Heart left ventricle (tissue), 13 donors: ENCODE data around the gene OLIG3.

Experiments used
- POLR2A ChIP-seq, 2 donors: fragments of 450-650 bp; IDR thresholded peaks; one replicate each; pipeline ENCODE4 v1.6.1; 2017; ENCODE audit warnings: antibody characterized with exemption in 2 of 2, mild to moderate bottlenecking in 2 of 2, moderate library complexity in 2 of 2
- TF ChIP-seq, protein P1 (sequence below), 12 donors: fragments of 200-600 bp; sonication (generic) in 4 of 12; IDR thresholded peaks; one replicate each; pipeline versions ENCODE4 v1.5.0 to v1.8.0; 2018 to 2022; ENCODE audit warnings: antibody characterized with exemption in 12 of 12, mild to moderate bottlenecking in 5 of 12
- donor health status: ischemic (EF 13 %, LVEDD 7.1; RV severe dilation, severe dysfunction).
- donor health status: DM: no; HTN: yes; CAD: no.
- donor health status: DM: no; HTN: no; CAD: no.
- donor health status: ischemic (EF 25% LVEDD 6.9; RV normal size, moderate dysfunction).
- donor health status: ischemic (EF 25% LVEDD 5.7; RV mildly dilated, moderate dysfunction).
- donor health status: ischemic (EF 35%, LVEDD 5.7; RV mildly dilated, moderate dysfunction).
- donor health status: nonischemic (EF 11% LVEDD 7.7; RV severe dilation, severe dysfunction).
- donor health status: DM: yes; HTN: yes; CAD: no.
- donor health status: PGD.
- donor health status: ischemic (EF 29% LVEDD 5.4; RV normal size, mild dysfunction).
- donor health status: nonischemic (EF 23%, LVEDD 6.1; RV moderate dilation, normal function).

DNA sequence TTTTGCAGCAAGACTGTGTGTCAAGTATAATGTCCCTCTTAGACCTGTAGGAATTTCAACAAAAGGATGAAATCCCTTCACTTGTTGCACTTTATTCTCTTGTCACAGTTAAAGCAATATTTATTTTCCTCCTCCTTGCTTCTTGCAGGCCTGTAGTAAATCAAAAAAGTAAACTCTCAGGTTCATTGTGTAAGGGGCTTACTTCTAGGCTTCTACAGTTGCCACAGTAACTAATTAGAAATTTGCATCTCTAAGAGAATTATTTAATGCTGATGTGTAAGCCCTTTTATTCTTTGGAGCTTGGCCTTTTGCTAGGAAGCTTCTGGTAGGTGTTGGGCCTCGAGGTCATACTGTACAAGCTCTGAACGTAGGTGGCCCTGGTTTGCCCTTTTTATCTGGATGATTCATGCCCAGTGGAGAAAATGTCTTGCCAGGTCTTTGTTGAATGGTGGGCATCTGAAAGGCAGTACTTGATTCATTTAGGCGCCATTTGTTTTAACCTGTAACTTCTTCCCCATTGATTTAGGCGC is 47.4 kb upstream of the OLIG3 start:
- TF ChIP-seq, protein P1, sequence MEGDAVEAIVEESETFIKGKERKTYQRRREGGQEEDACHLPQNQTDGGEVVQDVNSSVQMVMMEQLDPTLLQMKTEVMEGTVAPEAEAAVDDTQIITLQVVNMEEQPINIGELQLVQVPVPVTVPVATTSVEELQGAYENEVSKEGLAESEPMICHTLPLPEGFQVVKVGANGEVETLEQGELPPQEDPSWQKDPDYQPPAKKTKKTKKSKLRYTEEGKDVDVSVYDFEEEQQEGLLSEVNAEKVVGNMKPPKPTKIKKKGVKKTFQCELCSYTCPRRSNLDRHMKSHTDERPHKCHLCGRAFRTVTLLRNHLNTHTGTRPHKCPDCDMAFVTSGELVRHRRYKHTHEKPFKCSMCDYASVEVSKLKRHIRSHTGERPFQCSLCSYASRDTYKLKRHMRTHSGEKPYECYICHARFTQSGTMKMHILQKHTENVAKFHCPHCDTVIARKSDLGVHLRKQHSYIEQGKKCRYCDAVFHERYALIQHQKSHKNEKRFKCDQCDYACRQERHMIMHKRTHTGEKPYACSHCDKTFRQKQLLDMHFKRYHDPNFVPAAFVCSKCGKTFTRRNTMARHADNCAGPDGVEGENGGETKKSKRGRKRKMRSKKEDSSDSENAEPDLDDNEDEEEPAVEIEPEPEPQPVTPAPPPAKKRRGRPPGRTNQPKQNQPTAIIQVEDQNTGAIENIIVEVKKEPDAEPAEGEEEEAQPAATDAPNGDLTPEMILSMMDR (IDR thresholded peaks at IDR 0.05), result no peak
- no peak for TF ChIP-seq POLR2A (IDR thresholded peaks at IDR 0.05)
